H1 (cell line): ENCODE data around the gene LRP8. TPM values are rescaled to one million over a fixed set of nuclear protein-coding genes. Genes with fewer than 3 reads are reported as not detected.

Source experiments
- CTCF ChIA-PET: fragments of 300-600 bp; sonication (Branson Sonifier 250); formaldehyde crosslinking; loops from one replicate; lab custom pipeline; 2021; ENCODE audit not compliant: partially characterized antibody; lab: Charles Lee
- POLR2A ChIA-PET: fragments of 300-600 bp; sonication (Branson Sonifier 250); formaldehyde crosslinking; loops from one replicate; lab custom pipeline; 2021; ENCODE audit warnings: inconsistent platforms; ENCODE audit not compliant: partially characterized antibody; lab: Charles Lee
- DNase-seq, 2 experiments: peaks; one replicate each; pipeline versions ENCODE4 v3.0.0 to v3.0.0-alpha.2; 2010 to 2022; ENCODE audit warnings: low spot score in 2 of 2, low read depth in 1 of 2, mixed read lengths in 1 of 2
- FAIRE-seq: peaks from 2 replicates; lab custom pipeline; 2011; peaks lifted over from hg19 to GRCh38; lab: Jason Lieb, UNC
- H2AFZ ChIP-seq: 2 replicates; pipeline ENCODE4 v1.8.1; 2012; ENCODE audit warnings: low read length, inconsistent platforms
- H2AK5ac ChIP-seq: 2 replicates; pipeline ENCODE4 v1.6.1; 2013; ENCODE audit warnings: low read depth, low read length
- H2BK120ac ChIP-seq: replicated peaks from 2 replicates; pipeline ENCODE3; 2013; ENCODE audit warnings: low read depth, low read length, inconsistent platforms
- H2BK12ac ChIP-seq: 2 replicates; pipeline ENCODE4 v1.6.1; 2013; ENCODE audit warnings: low read depth, low read length
- H2BK15ac ChIP-seq: 2 replicates; pipeline ENCODE4 v1.6.1; 2013; ENCODE audit warnings: low read length
- H2BK20ac ChIP-seq: 2 replicates; pipeline ENCODE4 v1.6.1; 2013; ENCODE audit warnings: low read length
- H2BK5ac ChIP-seq: 2 replicates; pipeline ENCODE4 v1.6.1; 2013; ENCODE audit warnings: low read depth, low read length
- H3K14ac ChIP-seq: 2 replicates; pipeline ENCODE4 v1.6.1; 2013; ENCODE audit warnings: inconsistent platforms; ENCODE audit not compliant: insufficient read length
- H3K18ac ChIP-seq: 2 replicates; pipeline ENCODE4 v1.6.1; 2013; ENCODE audit warnings: low read length; ENCODE audit errors: extremely low read depth
- H3K23ac ChIP-seq: 2 replicates; pipeline ENCODE4 v1.6.1; 2013; ENCODE audit warnings: inconsistent platforms; ENCODE audit not compliant: insufficient read length
- H3K23me2 ChIP-seq: 2 replicates; pipeline ENCODE4 v1.6.1; 2013; ENCODE audit warnings: low read depth, low read length
- H3K27ac ChIP-seq: 2 replicates; pipeline ENCODE4 v1.6.1; 2011; ENCODE audit warnings: low read depth, low read length, inconsistent platforms
- H3K27me3 ChIP-seq, 4 experiments: replicated peaks in 1 of 4; 1 replicate in 1 of 4; 2 replicates in 3 of 4; pipeline versions ENCODE4 v1.6.1 to v1.8.1; 2011 to 2013; ENCODE audit warnings: low read length in 3 of 4, mild to moderate bottlenecking in 3 of 4, inconsistent platforms in 2 of 4, mixed read lengths in 2 of 4, moderate library complexity in 1 of 4; ENCODE audit not compliant: control insufficient read depth in 3 of 4, insufficient read depth in 3 of 4; ENCODE audit errors: extremely low read depth in 1 of 4
- H3K36me3 ChIP-seq, 4 experiments: 2 replicates each; pipeline versions ENCODE4 v1.6.1 to v1.8.1; 2011 to 2013; ENCODE audit warnings: mild to moderate bottlenecking in 4 of 4, low read length in 3 of 4, moderate library complexity in 2 of 4, control low read depth in 1 of 4, inconsistent platforms in 1 of 4; ENCODE audit not compliant: insufficient read depth in 4 of 4, control insufficient read depth in 2 of 4
- H3K4ac ChIP-seq: replicated peaks from 2 replicates; pipeline ENCODE3; 2013; ENCODE audit warnings: low read length, low read depth, mixed read lengths, inconsistent platforms; ENCODE audit not compliant: insufficient read length
- H3K4me1 ChIP-seq, 4 experiments: replicated peaks in 1 of 4; 1 replicate in 1 of 4; 2 replicates in 3 of 4; pipeline versions ENCODE4 v1.6.1 to v1.8.1; 2011 to 2013; ENCODE audit warnings: low read length in 3 of 4, inconsistent platforms in 2 of 4, mixed read lengths in 1 of 4; ENCODE audit not compliant: insufficient read depth in 4 of 4, control insufficient read depth in 3 of 4
- H3K4me2 ChIP-seq, 2 experiments: 2 replicates each; pipeline versions ENCODE4 v1.6.1 to v1.8.1; 2011 to 2013; ENCODE audit warnings: low read depth in 2 of 2, low read length in 2 of 2, control low read depth in 1 of 2, inconsistent platforms in 1 of 2, mild to moderate bottlenecking in 1 of 2; ENCODE audit not compliant: insufficient read depth in 1 of 2
- H3K4me3 ChIP-seq, 4 experiments: fragments of 200-600, 300-600 bp in 1 of 4; sonication (generic), shearing (Covaris generic), sonication (Bioruptor Twin) in 1 of 4; 2 replicates each; pipeline versions ENCODE4 v1.5.1 to v1.8.1; 2011 to 2016; ENCODE audit warnings: low read length in 4 of 4, low read depth in 3 of 4, control low read depth in 2 of 4, inconsistent platforms in 2 of 4, mild to moderate bottlenecking in 2 of 4, mixed read lengths in 1 of 4, moderate library complexity in 1 of 4; ENCODE audit not compliant: insufficient read depth in 2 of 4; ENCODE audit errors: extremely low read depth in 1 of 4
- H3K56ac ChIP-seq: replicated peaks from 2 replicates; pipeline ENCODE3; 2013; ENCODE audit warnings: low read depth, mild to moderate bottlenecking, mixed read lengths, low read length, inconsistent platforms; ENCODE audit not compliant: insufficient read length
- H3K79me1 ChIP-seq: 2 replicates; pipeline ENCODE4 v1.6.1; 2013; ENCODE audit warnings: low read depth, low read length, control low read depth
- H3K79me2 ChIP-seq, 2 experiments: 2 replicates each; pipeline versions ENCODE4 v1.6.1 to v1.8.1; 2012 to 2013; ENCODE audit warnings: low read length in 2 of 2, mild to moderate bottlenecking in 2 of 2, inconsistent platforms in 1 of 2; ENCODE audit not compliant: insufficient read depth in 2 of 2, control insufficient read depth in 1 of 2
- H3K9ac ChIP-seq, 4 experiments: replicated peaks in 1 of 4; 1 replicate in 1 of 4; 2 replicates in 3 of 4; pipeline versions ENCODE4 v1.6.1 to v1.8.1; 2011 to 2013; ENCODE audit warnings: low read depth in 3 of 4, low read length in 3 of 4, control low read depth in 2 of 4, mild to moderate bottlenecking in 2 of 4, moderate library complexity in 2 of 4, inconsistent platforms in 1 of 4; ENCODE audit errors: extremely low read depth in 1 of 4
- H3K9me3 ChIP-seq, 2 experiments: 2 replicates each; pipeline versions ENCODE4 v1.6.1 to v1.8.1; 2012 to 2013; ENCODE audit warnings: mild to moderate bottlenecking in 2 of 2, moderate library complexity in 2 of 2, control low read depth in 1 of 2, inconsistent platforms in 1 of 2, low read depth in 1 of 2, low read length in 1 of 2, mixed read lengths in 1 of 2; ENCODE audit not compliant: insufficient read depth in 2 of 2
- H4K20me1 ChIP-seq, 2 experiments: replicated peaks in 1 of 2; 2 replicates each; pipeline versions ENCODE3 to v1.8.1; 2011 to 2013; ENCODE audit warnings: inconsistent platforms in 2 of 2, low read length in 2 of 2, mild to moderate bottlenecking in 1 of 2; ENCODE audit not compliant: insufficient read depth in 2 of 2, control insufficient read depth in 1 of 2
- H4K5ac ChIP-seq: 2 replicates; pipeline ENCODE4 v1.6.1; 2013; ENCODE audit warnings: low read length, low read depth, mixed read lengths, inconsistent platforms; ENCODE audit not compliant: insufficient read length
- H4K8ac ChIP-seq: 2 replicates; pipeline ENCODE4 v1.8.0; 2013; ENCODE audit warnings: mild to moderate bottlenecking, moderate library complexity, low read length, inconsistent platforms; ENCODE audit not compliant: insufficient read depth; ENCODE audit errors: extremely low read depth
- H4K91ac ChIP-seq: replicated peaks from 2 replicates; pipeline ENCODE3; 2013; ENCODE audit warnings: low read length, mixed read lengths, inconsistent platforms; ENCODE audit not compliant: insufficient read length
- CBX5 ChIP-seq: fragments of 300-800, 300-1000 bp; sonication (generic); IDR thresholded peaks from 2 replicates; pipeline ENCODE4 v1.7.1; 2016; ENCODE audit warnings: antibody characterized with exemption, low read length, low read depth
- CBX8 ChIP-seq: fragments of 300-800, 300-1000 bp; sonication (generic); IDR thresholded peaks from 2 replicates; pipeline ENCODE4 v1.7.1; 2016; ENCODE audit warnings: low read depth, low read length, borderline replicate concordance
- CHD2 ChIP-seq: IDR thresholded peaks from 2 replicates; pipeline ENCODE4 v1.6.1; 2012; ENCODE audit warnings: low read length, improper control_type of control experiment
- CREB1 ChIP-seq: IDR thresholded peaks from 2 replicates; pipeline ENCODE4 v1.6.1; 2012; ENCODE audit warnings: inconsistent platforms
- EGR1 ChIP-seq: IDR thresholded peaks from 2 replicates; pipeline ENCODE4 v1.6.1; 2011; ENCODE audit warnings: low read depth, low read length, borderline replicate concordance
- EZH2 ChIP-seq: fragments of 200-600 bp; sonication (generic); IDR thresholded peaks from 2 replicates; pipeline ENCODE4 v1.7.1; 2012; ENCODE audit warnings: low read depth, mild to moderate bottlenecking, moderate library complexity, low read length, inconsistent platforms; ENCODE audit not compliant: severe bottlenecking
- GTF2F1 ChIP-seq: IDR thresholded peaks from 2 replicates; pipeline ENCODE4 v1.6.1; 2012; ENCODE audit warnings: low read depth, low read length, improper control_type of control experiment, borderline replicate concordance
- HDAC6 ChIP-seq: IDR thresholded peaks from one replicate; pipeline ENCODE4 v1.7.1; 2012; ENCODE audit warnings: low read depth, mild to moderate bottlenecking, inconsistent platforms, low read length, moderate library complexity
- NRF1 ChIP-seq: IDR thresholded peaks from 2 replicates; pipeline ENCODE4 v1.6.1; 2011; ENCODE audit warnings: mild to moderate bottlenecking, low read depth, low read length, improper control_type of control experiment
- POLR2AphosphoS5 ChIP-seq: IDR thresholded peaks from 2 replicates; pipeline ENCODE4 v1.6.1; 2011; ENCODE audit warnings: low read depth, low read length
- POU5F1 ChIP-seq: IDR thresholded peaks from 2 replicates; pipeline ENCODE4 v1.6.1; 2011; ENCODE audit warnings: low read depth, mild to moderate bottlenecking, low read length, moderate library complexity
- SIN3A ChIP-seq, 2 experiments: IDR thresholded peaks in 1 of 2; conservative IDR thresholded peaks in 1 of 2; 2 replicates each; pipeline ENCODE4 v1.6.1; 2011 to 2012; ENCODE audit warnings: low read length in 2 of 2, improper control_type of control experiment in 1 of 2, low read depth in 1 of 2, mild to moderate bottlenecking in 1 of 2
- SP2 ChIP-seq: IDR thresholded peaks from 2 replicates; pipeline ENCODE4 v1.6.1; 2012; ENCODE audit warnings: mild to moderate bottlenecking, low read length, inconsistent platforms
- WGBS, 2 experiments: shearing (Covaris generic) in 1 of 2; methylation state at CpG; one replicate each; pipeline versions ENCODE4 v1.1.6 to v1.1.7; 2013 to 2015; ENCODE audit warnings: low lambda C conversion rate in 2 of 2, mixed read lengths in 2 of 2, inconsistent platforms in 1 of 2, low coverage in 1 of 2, missing lambda C conversion rate in 1 of 2; ENCODE audit not compliant: insufficient replicate concordance in 2 of 2, insufficient coverage in 1 of 2, insufficient read length in 1 of 2; ENCODE audit errors: extremely low coverage in 1 of 2, missing lambda C conversion rate in 1 of 2; 5-methylcytosine and 5-hydroxymethylcytosine counted together
- polyA plus RNA-seq, 7 experiments: library from polyadenylated mRNA; depleted of rRNA in 3 of 7; stranded (reverse) in 5 of 7; unstranded in 2 of 7; fragments of >200 nt in 5 of 7; fragments of 200-250 nt in 2 of 7; gene quantifications; 1 replicate in 5 of 7; 2 replicates in 1 of 7; 4 replicates in 1 of 7; pipeline versions ENCODE4 v1.2.1 to v1.2.3, GENCODE V29; 2011 to 2013; ENCODE audit warnings: missing spikeins in 2 of 7, mixed read lengths in 2 of 7
- total RNA-seq: library from RNA; stranded (reverse); fragmentation: NEBNext Ultra II Directional; extraction: Animal tissue kit (Norgen Biotek cat#: 25700); gene quantifications from 2 replicates; pipeline ENCODE4 v1.2.1, GENCODE V29; 2021

LRP8 gene
- total and polyA plus RNA-seq, 2 of the 8 experiments (the other 6 are each of a cell fraction or from before 2014, with no cell fraction given) = 63.2 to 66.4 TPM

- Histone ChIP-seq H3K9ac (no peak overlapping the region), H3K27me3 (no peaks in the 10 kb centered on the region), H3K4me2 (no peak overlapping the region), H3K23me2 (no peaks in the 10 kb centered on the region), H4K5ac (no peak overlapping the region), H3K79me1 (no peaks in the 10 kb centered on the region), H3K36me3 (peaks cover 20 to 72% (median 54%) of the 10 kb centered on the region in 4 experiments), H2AFZ (no peak overlapping the region), H2BK15ac (no peak overlapping the region), H3K4me3 (no peak overlapping the region), H2AK5ac (no peak overlapping the region), H3K79me2 (no peaks in the 10 kb centered on the region), H3K9me3 (no peaks in the 10 kb centered on the region), H4K8ac (no peak overlapping the region), H2BK5ac (no peak overlapping the region), H4K91ac (no peak overlapping the region), H3K4me1 (no peaks in the 10 kb centered on the region), H3K23ac (no peak overlapping the region), H3K4ac (no peak overlapping the region), H3K14ac (no peak overlapping the region), H3K18ac (no peak overlapping the region), H2BK12ac (no peak overlapping the region), H3K56ac (no peak overlapping the region), H3K27ac (no peak overlapping the region), H2BK20ac (no peak overlapping the region), H4K20me1 (peaks cover 0 to 1% of the 10 kb centered on the region in 2 experiments), H2BK120ac (no peak overlapping the region)
- no peak for DNase-seq
- CTCF ChIA-PET = interaction anchor here (1.2 kb wide), 1 partner anchor 11 kb away, joined by 3 read pairs; no protein-coding TSS in a partner anchor
- POLR2A ChIA-PET = interaction anchor here (1.0 to 1.1 kb wide), 2 partner anchors 51 to 80 kb away, joined by 3 read pairs; no protein-coding TSS in a partner anchor
- WGBS, 2 experiments = 81% methylated on average over 4 of the region's 4 CpGs; no CpG with 5 or more reads in 1 of the 2 experiments
- no peak for FAIRE-seq
- TF ChIP-seq CREB1 (no peak), GTF2F1 (no peak), NRF1 (no peak), SP2 (no peak), CBX5 (no peak), POLR2AphosphoS5 (no peak), EZH2 (no peak), SIN3A (conservative IDR thresholded peaks at IDR 0.05 in 1 of 2, IDR thresholded peaks at IDR 0.05 in 1 of 2; ENCODE audit: low read depth in 1 of 2, low read length in 2 of 2) (no peak), EGR1 (no peak), POU5F1 (no peak), HDAC6 (no peak), CBX8 (no peak), CHD2 (no peak)
Observed at GRCh38 chr1:53246261-53247134, 81.4 kb downstream of the LRP8 start.
